Measurements from ENCODE around the gene VCPKMT.

DNA sequence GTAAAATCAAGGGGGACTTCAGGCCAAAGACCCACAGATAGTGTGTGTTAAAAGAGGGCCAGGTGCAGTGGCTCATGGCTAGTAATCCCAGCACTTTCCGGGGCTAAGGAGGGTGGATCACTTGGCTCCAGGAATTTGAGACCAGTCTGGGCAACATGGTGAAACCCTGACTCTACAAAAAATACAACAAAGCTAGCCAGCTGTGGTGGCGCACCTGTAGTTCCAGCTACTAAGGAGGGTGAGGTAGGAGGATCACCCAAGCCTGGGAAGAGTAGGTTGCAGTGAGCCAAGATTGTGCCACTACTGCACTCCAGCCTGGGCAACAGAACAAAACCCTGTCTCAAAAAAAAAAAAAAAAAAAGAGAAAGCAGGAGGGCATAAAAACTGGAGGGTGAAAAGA is 8.5 kb downstream of the VCPKMT start:
- TF ChIP-seq ZNF274 (IDR thresholded peaks at IDR 0.05; ENCODE audit: low read depth, low read length) (no peak), SUZ12 (IDR thresholded peaks at IDR 0.05; ENCODE audit: extremely low read depth, insufficient read depth, insufficient read length) (no peak)

Measured in NT2/D1 (cell line).